Stimulated activated naive CD8-positive, alpha-beta T cell treated with anti-CD3 and anti-CD28 coated beads, Interleukin-15, Interleukin-2, amounts not matched to agents 100 U/mL and 50 U/mL, for 24 hours (primary cell): ENCODE results near the gene IL17B.

Source experiments
- ATAC-seq: fragments of 150-1000 bp; cut with Tn5 transposase; one replicate; pipeline ENCODE4 v1.10.0; 2021
- DNase-seq: peaks from one replicate; pipeline ENCODE4 v3.0.0; 2021

The IL17B gene

DNA sequence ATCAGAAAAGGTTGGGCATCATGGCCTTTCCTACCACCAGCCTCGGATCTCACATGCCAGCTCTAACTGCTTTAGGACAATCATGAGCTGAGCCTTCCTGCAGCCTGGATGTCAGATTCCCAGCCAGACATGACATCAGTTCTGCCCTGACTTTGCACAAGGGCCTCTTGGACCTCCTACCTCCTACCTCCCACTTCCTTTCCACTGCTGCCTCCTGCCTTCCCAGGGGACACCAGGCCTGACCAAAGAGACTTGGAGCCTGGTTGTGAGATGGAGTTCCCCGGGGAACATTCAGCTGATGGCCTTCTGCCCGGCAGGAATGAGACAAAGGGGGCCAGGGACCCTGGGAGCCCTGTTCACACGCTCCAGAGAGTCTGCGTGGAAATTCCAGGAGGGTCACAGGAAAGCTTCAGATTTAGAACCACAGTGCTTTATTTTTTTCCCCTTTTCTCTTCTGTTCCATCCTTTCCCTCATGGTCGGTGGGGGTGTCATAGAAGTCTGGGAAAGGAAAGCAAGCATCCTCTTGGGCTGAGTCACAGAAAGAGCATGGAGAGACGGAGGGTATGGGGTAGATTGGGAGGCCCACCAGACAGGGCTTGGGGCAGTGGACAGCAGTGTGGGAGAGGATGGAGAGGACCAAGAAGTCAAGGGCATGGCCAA is 35.4 kb upstream of the IL17B start:
- ATAC-seq = no peak

GRCh38 chr5:149413477-149414210 is 34.6 kb upstream of the IL17B start:
- DNase-seq = no peak
- no peak for ATAC-seq

More for the DNA sequence above, 35.4 kb upstream of the IL17B start:
- no peak for DNase-seq

- DNase-seq (no peak), ATAC-seq (no peak)
These were observed 33.8 kb upstream of the IL17B start for GRCh38 chr5:149412783-149413476.

DNA sequence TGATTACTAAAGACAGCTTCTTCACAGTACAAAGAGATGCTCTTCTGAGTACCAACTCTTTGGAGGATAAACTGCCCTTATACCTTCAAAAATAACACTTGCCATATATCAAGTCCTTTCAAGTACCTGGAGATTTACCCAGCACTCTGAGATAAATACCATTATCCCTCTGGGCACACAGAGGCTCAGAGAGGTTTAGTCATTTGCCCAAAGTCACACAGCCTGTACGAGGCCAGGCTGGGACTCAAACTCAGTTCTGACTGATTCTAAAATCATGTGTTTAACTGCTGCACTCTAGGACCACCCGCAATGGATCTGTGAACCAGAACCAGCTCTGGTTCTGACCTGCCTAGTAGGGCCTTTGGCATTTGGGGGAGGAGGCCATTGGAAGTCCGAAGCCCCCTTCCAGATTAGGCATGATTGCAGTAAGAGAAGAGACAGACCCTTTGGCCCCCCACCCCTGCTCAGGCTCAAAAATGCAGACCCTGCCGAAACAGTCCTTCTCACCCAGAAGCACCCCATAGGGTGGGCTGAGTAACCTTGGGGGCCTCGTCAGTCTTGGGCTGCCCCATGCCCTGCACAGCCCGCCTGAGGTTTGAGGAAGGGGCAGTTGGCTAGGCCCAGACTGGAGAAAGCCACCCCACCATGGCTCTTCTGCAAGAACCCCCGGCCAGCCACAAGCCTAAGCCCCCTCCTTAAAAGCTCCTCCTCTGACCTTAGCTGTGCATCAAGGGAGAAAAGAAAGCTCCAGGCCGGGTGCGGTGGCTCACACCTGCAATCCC is 32.8 kb upstream of the IL17B start:
- no peak for ATAC-seq
- DNase-seq = no peak

DNA sequence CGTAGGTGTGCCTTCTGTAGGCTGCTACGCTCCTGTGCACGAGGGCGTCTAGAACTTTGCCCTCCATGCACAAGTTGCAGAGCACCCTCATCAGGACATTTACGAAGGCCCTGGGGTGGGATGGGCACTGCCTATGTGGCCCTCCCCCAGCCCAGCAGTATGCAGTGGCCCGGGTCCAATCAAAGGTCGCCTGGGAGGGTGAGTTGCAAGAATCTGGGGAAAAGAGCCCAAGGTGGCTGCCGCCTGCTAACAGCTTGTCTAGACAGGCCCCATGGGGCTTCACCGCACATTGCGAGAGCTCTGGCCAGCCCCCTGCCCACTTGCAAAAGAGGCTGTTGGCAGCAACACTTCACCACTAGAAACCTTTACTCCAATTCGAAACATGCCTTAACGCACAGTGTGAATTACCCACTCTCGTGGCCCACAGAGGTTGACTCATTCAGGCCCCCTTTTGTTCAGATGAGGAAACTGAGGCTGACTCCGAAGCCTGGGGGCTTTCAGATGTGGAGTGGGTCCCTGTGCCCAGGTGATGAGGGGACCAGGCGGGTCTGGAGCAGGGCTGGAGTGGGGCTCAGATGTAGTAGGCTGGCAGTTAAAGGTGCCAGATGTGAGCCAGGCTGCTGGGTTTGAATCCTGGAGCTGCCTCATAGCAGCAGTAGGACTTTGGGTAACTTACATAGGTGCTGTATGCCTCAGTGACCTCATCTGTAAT is 31.8 kb upstream of the IL17B start:
- ATAC-seq = no peak
- no peak for DNase-seq

DNA sequence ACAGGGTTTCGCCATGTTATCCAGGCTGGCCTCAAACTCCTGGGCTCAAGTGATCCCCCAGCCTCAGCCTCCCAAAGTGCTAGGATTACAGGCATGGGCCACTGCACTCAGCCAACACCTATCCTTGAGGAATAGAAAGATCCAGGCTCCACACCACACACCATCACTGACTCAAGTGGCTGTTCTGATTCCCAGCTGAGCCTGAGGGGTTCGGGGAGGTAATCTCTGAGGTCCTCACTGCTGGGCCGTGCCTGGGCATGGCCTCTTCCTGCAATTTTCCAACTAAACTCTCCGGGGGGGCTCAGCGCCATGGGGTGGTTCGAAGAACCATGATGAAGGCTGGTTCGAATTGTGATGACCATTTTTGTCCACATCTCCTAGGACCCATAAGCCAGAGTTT is 31.0 kb upstream of the IL17B start:
- ATAC-seq (no peak), DNase-seq (no peak)

DNA sequence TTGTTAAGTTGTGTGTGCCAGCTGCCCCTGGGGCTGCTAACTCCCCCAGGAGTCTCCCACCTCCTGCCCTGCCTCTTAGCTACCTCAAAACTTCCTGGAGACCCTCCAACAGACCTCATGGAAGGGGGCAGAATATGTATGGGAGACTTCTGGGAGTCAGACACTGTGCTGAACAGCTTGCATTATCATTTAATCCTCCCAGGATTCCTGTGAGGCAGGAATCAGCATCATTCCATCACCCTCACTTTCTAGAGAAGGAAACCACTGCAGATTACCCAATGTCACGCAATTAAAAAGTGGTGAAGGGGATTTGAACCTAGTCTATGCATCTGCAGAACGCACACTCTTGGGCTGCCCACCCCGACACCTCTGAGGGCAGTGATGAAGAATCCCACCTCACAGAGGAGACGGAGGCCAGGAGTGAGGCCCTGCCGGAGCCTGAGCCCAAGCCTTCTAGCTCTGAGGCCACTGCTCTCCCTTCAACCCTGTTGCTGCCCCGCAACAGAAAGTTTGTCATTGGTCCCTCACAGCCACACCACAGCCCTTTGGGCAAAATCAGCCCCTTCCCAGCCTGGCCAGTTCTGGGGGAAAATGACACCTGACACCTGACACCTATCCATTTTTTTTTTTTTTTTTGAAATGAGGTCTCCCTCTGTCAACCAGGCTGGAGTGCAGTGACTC is 30.3 kb upstream of the IL17B start:
- DNase-seq (no peak), ATAC-seq (no peak)

DNA sequence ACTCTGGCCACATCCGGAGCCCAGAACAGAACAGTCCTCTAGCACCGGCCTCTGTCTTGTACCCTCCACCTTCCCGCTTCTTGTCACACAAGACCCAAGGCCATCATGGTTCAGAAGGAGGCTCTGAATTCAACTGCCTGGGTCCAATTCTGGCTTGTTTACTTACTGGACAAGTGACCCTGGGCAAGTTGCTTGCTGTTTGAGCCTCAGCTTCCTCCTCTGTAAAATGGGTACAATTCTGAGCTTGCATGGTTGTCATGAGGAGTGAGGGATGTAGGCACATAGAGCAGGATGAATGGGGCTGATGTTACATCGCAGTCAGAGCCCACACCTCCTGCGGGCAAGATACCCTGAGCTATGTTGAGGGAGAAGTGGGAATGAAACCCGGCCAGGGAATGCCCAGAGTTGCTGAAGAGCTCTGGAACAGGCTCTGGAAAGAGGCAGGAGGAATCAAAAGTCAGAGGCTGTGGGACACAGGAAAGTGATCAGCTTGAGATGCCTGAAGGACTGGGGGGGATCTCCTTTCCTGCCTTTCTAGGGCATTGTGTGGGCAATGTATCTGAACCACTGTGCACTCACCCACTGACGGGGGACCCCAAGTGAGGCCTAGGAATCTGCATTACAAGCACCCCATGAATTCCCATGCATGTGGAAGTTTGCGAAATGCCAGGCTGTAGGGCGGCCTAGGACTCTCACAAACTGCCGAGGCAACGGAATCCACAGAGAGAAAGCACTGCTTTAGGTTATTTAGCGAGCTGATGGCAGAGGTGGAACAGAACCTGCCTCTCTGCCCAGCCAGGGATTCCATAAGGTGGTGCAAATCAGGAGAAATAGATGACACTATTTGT is 29.4 kb upstream of the IL17B start:
- no peak for DNase-seq
- ATAC-seq = no peak

GRCh38 chr5:149407323-149408251 is 28.5 kb upstream of the IL17B start:
- ATAC-seq (no peak), DNase-seq (no peak)

- no peak for ATAC-seq
These were observed 27.9 kb upstream of the IL17B start for GRCh38 chr5:149406979-149407306.

DNA sequence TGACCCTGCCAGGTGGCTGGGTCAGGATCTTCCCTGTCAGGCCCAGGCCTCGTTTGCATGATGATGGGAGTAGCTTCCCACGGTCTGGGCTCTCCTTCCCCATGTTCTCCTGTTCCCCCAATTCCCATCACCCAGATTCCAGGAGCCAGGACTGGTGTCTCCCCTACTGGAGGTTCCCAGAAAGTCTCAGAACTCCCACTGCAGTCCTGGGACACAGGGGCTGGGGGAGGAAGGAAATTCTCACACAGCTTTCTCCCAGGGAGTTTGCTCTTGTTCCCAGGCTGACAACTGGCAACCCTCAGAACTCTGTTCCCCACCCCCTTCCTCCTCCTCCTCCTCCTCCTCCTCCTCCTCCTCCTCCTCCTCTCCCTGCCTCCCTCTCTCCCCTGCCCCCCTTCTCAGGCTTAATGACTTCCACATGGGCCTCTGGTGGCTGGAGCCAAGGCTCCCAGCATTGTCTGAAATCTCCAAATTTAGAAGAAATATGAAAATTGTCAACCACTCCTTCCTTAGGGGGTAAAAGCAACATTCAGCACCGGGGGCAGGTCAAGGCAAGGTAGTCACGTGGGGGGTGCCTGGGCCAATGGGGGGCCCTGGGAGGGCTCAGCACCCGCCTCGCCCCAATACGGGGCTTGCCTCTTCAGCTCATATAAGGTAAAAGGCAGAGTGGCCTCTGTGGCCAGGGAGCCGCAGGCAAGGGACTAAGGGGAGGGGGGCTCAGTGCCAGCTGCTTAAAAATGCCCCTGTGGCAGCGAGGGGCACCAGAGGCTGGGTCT is 27.3 kb upstream of the IL17B start:
- no peak for DNase-seq
- ATAC-seq = no peak

More at GRCh38 chr5:149406979-149407306, 27.9 kb upstream of the IL17B start:
- no peak for DNase-seq

- DNase-seq = no peak
- ATAC-seq = no peak
These were observed 26.6 kb upstream of the IL17B start for GRCh38 chr5:149405550-149406202.

GRCh38 chr5:149404746-149405549 is 25.9 kb upstream of the IL17B start:
- ATAC-seq (no peak), DNase-seq (no peak)

GRCh38 chr5:149403923-149404745 is 25.0 kb upstream of the IL17B start:
- no peak for ATAC-seq
- DNase-seq = no peak

GRCh38 chr5:149402291-149402690 is 23.2 kb upstream of the IL17B start:
- DNase-seq (no peak), ATAC-seq (no peak)

DNA sequence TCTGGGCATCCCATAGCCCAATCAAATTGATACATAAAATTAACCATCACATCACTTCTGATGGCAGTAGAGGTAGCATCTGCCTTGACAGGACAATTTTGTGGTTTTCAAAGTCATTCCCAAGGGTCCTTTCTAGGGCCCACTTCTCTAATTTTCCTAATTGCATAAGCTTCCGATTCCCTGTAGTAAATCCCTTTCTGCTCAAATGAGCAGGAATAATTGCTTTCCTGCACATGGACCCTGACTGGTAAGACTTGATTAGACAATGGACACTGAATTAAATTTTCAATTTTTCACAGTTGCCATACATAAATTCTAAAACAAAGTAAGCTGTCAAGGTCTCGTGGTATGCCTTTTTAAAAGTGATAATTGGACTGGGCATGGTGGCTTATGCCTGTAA is 22.0 kb upstream of the IL17B start:
- ATAC-seq = no peak
- no peak for DNase-seq
